ENCODE measurements around the gene CYP2A6.
"Not testable (repeated sequence)": the region's sequence is repeated elsewhere in the genome, so short reads cannot be mapped to it uniquely, and the experiment has no call there.

CYP2A6 gene

GRCh38 chr19:40843653-40844052, 6.6 kb downstream of the CYP2A6 start:
- DNase-seq, result not testable (repeated sequence)

- DNase-seq, result not testable (repeated sequence)
Observed at GRCh38 chr19:40842997-40843652, 7.1 kb downstream of the CYP2A6 start.

GRCh38 chr19:40842012-40842411, 8.2 kb downstream of the CYP2A6 start:
- DNase-seq, result not testable (repeated sequence)

- DNase-seq, result not testable (repeated sequence)
Observed at GRCh38 chr19:40838477-40838876, 11.8 kb downstream of the CYP2A6 start.

- no peak for DNase-seq
Observed at GRCh38 chr19:40836754-40837429, 13.4 kb downstream of the CYP2A6 start.

- DNase-seq, result not testable (repeated sequence)
Observed at GRCh38 chr19:40833728-40834533, 16.3 kb downstream of the CYP2A6 start.

GRCh38 chr19:40832431-40832790, 17.8 kb downstream of the CYP2A6 start:
- not testable (repeated sequence) for DNase-seq

GRCh38 chr19:40831502-40832430, 18.5 kb downstream of the CYP2A6 start:
- DNase-seq, result no peak

GRCh38 chr19:40830741-40831140, 19.5 kb downstream of the CYP2A6 start:
- not testable (repeated sequence) for DNase-seq

GRCh38 chr19:40829205-40829604, 21.0 kb downstream of the CYP2A6 start:
- no peak for DNase-seq

- no peak for DNase-seq
Observed at GRCh38 chr19:40827386-40828247, 22.6 kb downstream of the CYP2A6 start.

- DNase-seq, result not testable (repeated sequence)
Observed at GRCh38 chr19:40826699-40827385, 23.4 kb downstream of the CYP2A6 start.

GRCh38 chr19:40826312-40826698, 23.9 kb downstream of the CYP2A6 start:
- DNase-seq, result not testable (repeated sequence)

GRCh38 chr19:40825460-40826095, 24.7 kb downstream of the CYP2A6 start:
- not testable (repeated sequence) for DNase-seq

GRCh38 chr19:40824916-40825315, 25.3 kb downstream of the CYP2A6 start:
- DNase-seq, result not testable (repeated sequence)

GRCh38 chr19:40822704-40823553, 27.3 kb downstream of the CYP2A6 start:
- DNase-seq, result not testable (repeated sequence)

GRCh38 chr19:40822161-40822560, 28.1 kb downstream of the CYP2A6 start:
- no peak for DNase-seq

- DNase-seq, result not testable (repeated sequence)
Observed at GRCh38 chr19:40819479-40820234, 30.6 kb downstream of the CYP2A6 start.

Measured in NCI-H1092 treated with DMSO at 0.1 percent for 48 hours (cell line).